Measurements from ENCODE around the gene FRMD1.

The FRMD1 gene

GRCh38 chr6:168021581-168021980, 57.4 kb downstream of the FRMD1 start:
- DNase-seq = no peak

GRCh38 chr6:168020242-168020641, 58.8 kb downstream of the FRMD1 start:
- no peak for DNase-seq

GRCh38 chr6:168018664-168019063, 60.3 kb downstream of the FRMD1 start:
- DNase-seq = no peak

GRCh38 chr6:168017629-168018028, 61.4 kb downstream of the FRMD1 start:
- no peak for DNase-seq

- DNase-seq = no peak
Observed at GRCh38 chr6:168016721-168017525, 62.1 kb downstream of the FRMD1 start.

- DNase-seq = no peak
Observed at GRCh38 chr6:168016176-168016620, 62.8 kb downstream of the FRMD1 start.

GRCh38 chr6:168015482-168016175, 63.4 kb downstream of the FRMD1 start:
- no peak for DNase-seq

- no peak for DNase-seq
Observed at GRCh38 chr6:168015009-168015408, 64.0 kb downstream of the FRMD1 start.

GRCh38 chr6:168014428-168014827, 64.6 kb downstream of the FRMD1 start:
- DNase-seq = no peak

- no peak for DNase-seq
Observed at GRCh38 chr6:168013250-168013915, 65.6 kb downstream of the FRMD1 start.

- DNase-seq = no peak
Observed at GRCh38 chr6:168012431-168013249, 66.4 kb downstream of the FRMD1 start.

- no peak for DNase-seq
Observed at GRCh38 chr6:168011291-168011690, 67.7 kb downstream of the FRMD1 start.

- no peak for DNase-seq
Observed at GRCh38 chr6:168009331-168009730, 69.7 kb downstream of the FRMD1 start.

- no peak for DNase-seq
Observed at GRCh38 chr6:168007592-168008338, 71.2 kb downstream of the FRMD1 start.

GRCh38 chr6:168005796-168006195, 73.2 kb downstream of the FRMD1 start:
- no peak for DNase-seq

GRCh38 chr6:168004945-168005344, 74.1 kb downstream of the FRMD1 start:
- DNase-seq = no peak

- no peak for DNase-seq
Observed at GRCh38 chr6:168004023-168004422, 75.0 kb downstream of the FRMD1 start.

All from stimulated activated CD4-positive, alpha-beta T cell treated with anti-CD3 and anti-CD28 coated beads, Interleukin-4, amount 100 ng/mL, for 4 hours (primary cell).